Activated T-cell treated with anti-CD3 and anti-CD28 coated beads for 48 hours (primary cell): ENCODE results near the gene PCNX4.

Source experiments
- DNase-seq: peaks from one replicate; pipeline ENCODE4 v3.0.0-alpha.2; 2020; ENCODE audit warnings: low read depth

The PCNX4 gene

DNA sequence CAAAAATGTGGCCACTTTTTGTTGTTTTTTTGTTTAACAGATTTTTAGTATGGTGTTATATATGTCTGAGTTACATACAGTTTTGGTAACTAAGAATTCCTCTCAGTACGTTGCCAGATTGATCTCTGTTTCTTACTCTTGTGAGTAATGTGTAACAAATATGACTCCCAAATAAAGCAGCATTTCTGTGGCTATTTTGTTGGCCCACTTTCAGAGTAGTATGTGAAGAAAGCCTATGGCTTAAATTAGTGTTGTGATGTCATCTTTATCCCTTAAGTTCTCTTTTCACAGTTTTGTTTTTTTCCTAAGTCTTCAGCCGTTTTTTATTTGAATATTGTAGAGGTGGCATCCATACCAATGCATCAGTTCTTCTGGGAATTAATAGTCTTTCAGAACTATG lies 10.7 kb downstream of the PCNX4 start:
- no peak for DNase-seq

DNA sequence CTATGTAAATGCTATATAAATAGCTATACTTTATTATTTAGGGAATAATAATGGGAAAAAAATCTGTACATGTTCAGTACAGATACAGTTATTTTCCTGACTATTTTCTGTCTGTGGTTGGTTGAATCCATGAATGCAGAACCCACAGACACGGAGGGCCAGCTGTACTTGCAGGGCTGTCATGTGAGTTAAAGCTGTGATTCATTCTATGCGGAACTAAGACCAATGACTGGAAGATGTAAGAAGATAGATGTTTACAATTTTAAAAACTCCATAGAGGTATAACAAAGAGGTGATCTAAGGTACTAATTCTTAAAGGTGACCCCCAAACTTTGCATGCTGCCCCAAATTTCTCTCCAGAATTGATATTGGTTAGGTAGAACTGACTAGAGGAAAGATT lies 14.6 kb downstream of the PCNX4 start:
- DNase-seq: no peak

DNA sequence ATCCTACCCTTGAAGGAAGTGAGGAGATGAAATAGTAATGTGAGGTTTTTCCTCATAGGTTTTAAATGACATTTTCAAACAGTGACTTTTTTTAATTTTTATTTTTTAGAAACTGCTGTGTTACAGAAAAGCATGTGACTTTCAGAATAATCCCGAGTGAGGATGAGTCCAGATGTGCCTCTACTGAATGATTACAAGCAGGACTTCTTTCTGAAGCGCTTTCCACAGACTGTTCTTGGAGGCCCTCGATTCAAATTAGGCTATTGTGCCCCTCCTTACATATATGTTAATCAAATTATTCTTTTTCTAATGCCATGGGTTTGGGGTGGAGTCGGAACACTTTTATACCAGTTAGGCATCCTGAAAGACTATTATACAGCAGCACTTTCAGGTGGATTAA lies 15.8 kb downstream of the PCNX4 start:
- no peak for DNase-seq

DNA sequence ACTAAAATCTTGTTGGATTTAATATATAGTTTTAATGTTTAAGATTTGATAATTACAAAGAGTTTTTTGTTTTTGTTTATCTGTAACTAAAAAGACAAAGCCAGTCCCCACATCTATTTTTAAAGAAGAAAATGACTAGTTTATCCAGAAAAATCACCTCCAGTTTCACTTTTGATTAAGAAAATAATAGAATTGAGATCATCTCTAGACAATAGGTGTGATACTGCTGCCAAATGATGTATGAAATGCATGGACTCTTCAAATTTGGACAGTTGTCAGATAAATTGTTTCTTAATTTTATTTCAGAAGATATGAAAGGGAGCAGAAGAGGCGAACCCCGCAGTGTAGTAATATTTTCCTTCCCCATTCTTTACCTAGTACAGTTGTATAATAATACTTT lies 20.0 kb downstream of the PCNX4 start:
- no peak for DNase-seq

DNA sequence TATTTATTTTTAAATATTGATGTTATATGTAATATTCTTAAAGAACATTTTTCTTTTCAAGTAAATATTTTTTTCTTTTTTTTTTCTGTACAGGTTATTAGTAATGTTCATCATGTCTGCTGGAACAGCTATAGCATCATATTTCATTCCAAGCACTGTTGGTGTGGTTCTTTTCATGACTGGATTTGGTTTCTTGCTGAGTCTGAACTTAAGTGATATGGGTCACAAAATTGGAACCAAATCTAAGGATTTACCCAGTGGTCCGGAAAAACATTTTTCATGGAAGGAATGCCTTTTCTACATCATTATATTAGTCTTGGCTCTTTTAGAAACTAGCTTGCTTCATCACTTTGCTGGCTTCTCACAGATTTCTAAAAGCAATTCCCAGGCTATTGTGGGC lies 23.2 kb downstream of the PCNX4 start:
- DNase-seq: no peak

DNA sequence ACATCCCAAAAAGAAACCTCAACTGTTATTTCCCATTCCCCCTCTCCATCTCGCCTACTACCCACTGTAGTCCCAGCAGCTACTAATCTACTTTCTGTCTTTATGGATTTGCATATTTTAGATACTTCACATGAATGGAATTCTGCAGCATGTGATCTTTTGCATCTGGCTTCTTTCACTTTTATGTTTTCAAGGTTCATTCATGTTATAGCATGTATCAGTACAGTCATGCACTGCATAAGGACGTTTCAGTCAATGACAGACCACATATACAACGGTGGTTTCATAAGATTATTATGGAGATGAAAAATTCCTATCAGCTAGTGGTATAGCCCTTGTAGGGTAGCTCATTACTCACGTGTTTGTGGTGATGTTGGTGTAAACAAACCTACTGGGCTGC lies 24.5 kb downstream of the PCNX4 start:
- no peak for DNase-seq

DNA sequence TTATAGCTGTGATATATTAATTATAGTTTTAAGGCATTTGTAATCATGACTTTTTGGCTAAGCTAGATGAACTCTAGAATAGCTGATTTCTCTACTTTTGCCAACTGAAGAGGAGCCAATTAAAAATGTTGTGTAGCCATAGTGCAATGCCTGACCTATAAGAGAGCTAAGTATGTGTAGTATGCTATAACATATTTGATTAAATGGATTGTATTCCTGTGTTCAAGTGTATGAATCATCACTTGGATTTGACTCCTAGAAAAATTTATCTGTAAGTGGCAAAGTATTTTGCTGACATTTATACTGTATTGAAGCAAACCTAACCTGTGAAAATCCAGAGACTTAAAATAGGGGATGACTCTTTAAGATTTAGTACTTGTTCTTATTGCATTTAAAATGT lies 34.2 kb downstream of the PCNX4 start:
- DNase-seq: no peak

DNA sequence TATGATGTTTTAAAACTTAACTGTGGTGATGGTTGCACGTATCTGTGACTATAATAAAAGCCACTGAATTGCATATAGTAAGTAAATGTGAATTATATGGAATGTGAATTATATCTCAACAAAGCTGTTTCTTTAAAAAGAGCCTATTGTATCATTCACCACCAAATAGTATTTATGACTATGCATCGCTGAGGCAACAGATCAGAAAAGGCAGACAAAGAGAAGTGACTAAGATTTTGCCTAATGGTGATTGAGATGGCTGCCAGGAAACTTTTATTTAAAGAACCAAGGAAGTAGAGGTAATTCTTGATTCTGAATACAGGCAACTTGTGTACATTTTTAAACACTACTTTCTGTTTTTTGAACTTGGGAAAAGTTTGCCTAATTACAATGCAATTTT lies 41.8 kb downstream of the PCNX4 start:
- DNase-seq: no peak

DNA sequence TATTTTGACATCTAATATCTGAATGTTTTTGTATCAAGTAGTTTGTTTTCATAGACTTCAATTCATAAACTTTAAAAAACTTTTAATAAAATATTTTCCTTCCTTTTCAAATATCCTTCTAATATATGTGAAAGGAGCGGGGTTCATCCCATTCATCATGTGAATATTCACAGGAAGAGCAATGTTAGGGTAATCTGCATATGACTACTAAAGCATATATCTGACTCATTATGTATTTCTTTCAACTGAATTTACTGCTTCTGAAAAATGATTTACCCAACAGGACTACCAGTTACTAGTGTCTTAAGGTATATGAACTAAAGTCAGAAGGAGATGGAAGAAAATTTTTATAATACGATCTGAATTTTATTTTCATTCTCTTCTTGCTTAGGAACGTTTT lies 43.0 kb downstream of the PCNX4 start:
- DNase-seq: no peak

DNA sequence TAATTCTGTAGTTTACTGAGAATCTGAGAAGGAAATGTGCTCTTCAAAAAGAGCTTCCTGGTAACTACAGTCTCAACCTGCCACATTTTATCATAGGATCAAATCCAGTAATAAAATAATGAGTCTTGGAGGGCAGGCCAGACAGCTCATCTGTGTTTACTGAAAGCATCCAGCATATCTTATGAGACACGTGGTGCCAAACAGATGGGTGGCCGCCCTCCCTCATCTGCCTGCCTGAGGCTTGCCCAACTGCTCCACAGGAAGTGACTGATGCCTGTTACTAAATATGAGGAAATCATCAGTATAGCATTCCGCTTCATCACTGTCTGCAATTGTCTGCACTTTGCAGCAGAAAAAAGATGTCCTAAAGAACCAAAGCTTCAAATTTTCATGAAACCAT lies 60.0 kb downstream of the PCNX4 start:
- peak; percentile 47 for DNase-seq

DNA sequence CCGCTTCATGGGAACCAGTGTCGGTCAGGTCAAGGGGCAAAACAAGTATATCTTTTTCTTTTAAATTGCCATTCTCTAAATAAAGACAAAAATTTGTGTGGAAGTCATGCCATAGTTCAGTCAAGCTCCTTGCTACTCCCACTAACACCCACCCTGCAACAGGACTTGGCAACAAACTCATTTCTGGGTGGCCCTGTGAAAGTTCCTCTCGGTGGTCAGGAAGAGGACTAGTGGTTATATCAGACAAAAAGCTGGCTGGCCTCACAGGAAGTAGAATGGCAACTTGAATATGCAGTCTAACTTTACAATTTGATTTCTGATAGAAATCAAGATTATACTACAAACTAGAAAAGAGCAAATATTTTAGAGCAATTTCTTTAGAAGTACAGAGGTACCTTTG lies 62.3 kb downstream of the PCNX4 start:
- DNase-seq: no peak

DNA sequence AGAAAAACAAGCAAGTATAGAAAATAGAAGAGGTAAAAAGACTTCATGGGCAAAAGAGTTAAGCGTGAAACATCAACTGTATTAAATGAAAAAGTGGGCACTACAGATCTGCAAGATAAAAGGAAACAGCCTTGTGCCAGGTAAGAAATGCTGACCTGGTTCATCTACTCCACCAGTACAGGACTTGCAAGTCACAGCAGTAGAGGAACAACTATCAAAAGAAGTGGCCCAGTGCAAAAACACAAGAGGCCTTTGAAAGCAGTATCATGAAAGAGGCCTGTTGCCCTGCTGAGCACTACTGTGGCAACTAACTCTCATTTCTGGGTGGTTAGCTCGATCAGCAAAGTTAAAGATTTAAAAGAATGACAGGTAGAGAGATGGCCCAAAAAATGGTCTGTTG lies 62.9 kb downstream of the PCNX4 start:
- DNase-seq: no peak

DNA sequence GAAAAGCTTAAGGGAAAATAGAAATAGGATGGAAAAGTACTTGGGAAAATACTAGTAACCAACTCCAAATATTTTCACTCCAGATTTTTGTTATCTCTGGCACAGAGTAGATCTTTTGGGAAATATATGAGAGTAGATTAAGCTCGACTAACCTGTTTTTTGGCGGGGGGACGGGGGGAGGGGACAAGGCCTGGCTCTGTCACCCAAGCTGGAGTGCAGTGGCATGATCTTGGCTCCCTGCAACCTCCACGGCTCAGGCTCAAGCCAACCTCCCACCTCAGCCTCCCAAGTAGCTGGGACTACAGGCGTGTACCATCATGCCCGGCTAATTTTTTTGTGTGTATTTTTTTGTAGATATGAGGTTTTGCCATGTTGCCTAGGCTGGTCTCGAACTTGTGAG lies 68.7 kb downstream of the PCNX4 start:
- no peak for DNase-seq

DNA sequence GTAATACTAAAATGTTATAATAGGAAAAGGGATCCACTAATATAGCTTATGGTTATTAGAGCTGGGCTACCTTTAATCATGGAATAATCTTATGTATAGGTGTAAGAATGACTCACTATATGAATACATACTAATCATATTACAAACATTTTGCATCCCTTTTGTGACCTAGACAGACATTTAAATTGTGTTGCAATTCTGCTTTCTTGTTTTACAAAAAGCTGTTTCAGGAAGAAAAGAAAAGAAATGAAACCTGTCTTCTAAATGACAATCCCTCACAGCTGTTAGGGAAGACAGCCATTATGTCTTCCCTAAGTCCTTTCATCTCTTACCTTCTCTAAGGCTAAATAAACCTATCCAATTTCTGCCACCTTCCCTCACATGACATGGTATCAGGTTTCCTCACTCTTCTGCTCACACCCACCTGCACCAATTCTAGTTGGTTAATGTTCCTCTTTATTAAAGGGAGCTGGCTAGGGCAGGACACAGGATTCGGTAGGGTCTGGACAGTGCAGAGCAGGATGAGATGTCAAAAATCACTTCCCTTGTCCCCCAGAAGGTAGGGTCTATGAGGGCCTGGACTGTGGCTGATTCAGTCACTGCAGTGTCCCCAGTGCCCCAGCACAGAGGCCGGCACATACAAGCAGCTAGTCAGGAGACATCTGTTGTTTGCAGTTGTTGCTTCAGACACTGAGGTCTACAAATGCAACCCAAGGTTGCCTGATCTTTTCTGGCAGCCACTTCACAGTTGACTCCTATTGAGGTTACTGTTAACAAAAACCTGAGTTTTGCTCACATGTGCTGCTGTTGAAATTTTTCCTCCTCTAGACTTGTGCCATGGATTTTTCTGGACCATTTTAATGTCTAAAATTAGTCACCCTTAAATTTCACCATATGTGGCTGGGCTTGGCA lies 69.7 kb downstream of the PCNX4 start:
- no peak for DNase-seq

DNA sequence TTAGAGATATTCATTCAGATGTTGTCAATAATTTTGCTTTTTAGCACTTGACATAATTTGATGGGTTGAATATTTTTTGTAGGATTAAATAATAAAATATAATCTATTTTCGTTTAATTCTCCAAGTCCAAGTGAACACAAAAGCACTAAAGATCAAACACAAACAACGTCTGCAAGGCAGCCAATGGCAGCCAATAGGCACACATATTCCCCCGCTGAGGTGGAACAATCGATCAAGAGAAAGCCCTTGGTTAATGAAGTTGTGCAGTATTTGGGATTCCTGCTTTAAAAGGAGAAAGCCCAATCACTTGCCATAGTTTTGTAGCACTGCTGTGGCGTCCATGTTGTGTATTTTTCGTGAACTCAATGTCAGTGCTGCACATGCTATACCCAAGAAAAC lies 72.0 kb downstream of the PCNX4 start:
- DNase-seq: no peak

DNA sequence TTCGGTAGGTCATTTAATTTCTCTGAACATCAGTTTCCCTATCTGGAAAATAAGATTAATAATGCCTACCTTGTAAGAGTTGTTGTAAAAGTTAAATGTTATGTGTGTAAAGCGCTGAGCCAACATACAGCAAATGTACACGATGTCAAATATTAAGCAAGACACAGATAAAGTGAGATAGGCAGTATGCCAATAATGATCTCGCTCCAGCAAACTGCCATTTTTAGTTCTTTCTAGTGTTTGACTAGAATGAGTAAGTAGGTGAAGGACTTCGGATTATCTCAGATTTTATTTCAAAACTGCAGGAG lies 72.6 kb downstream of the PCNX4 start:
- DNase-seq: no peak

DNA sequence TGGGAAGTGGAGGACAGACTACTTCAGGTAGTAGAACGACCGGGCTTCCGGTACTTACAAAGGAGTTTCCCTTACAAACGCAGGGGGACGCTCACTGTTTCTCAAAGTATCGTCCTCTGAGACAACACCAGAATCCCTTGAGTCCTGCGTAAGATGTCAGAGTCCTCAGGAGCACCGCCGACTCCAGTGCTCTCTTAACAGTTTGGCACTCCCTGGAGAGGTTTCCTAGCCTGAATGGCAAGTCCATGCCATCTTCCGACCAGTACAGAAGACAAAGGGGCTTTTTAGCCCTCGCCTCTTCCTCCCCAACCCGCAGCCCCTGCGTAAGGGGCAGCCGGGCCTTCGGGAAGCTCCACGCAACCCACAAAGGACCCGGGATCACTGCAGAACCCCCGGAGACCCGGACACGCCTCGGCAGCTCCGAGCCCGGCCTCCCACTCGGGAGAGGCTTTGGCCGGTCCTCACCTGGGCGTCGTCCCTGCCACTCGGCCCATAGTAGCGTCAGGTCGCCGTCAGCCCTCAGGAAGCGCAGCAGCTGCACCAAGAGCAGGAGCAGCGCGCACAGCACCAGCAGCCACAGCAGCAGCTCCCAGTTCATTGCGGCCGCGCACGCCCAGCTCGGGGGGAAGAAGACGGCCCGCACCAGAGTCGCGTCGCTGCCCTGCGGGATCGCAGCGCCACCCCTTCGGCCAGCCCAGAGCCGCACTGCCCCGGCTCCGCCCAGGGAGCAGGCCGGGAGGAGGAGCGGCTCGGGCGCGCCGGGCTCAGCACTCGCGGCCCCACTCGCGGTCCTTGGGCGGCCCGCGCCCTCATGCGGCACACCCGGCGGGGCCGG lies 73.2 kb downstream of the PCNX4 start, which contains the start of gene DHRS7:
Gene DHRS7 (minus strand): TSS at position 687 of the 835 bp plus-strand sequence. CDS start 89 bp downstream, at position 598.
- peak; percentile 72 for DNase-seq

DNA sequence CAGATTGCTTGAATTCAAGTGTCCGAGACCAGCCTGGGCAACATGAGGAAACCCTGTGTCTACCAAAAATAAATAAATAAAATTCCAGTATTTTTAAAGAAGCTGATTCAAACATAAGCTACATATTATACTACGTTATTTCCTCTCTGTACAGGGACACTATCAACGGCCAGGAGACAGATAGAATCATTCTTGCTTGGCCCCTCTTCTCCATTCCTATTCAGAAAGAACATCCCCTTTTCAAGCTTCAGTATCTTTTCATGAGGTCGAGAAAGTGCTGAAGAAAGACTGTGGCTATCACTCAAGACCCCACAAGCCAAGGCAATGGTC lies 73.8 kb downstream of the PCNX4 start:
- DNase-seq: no peak

DNA sequence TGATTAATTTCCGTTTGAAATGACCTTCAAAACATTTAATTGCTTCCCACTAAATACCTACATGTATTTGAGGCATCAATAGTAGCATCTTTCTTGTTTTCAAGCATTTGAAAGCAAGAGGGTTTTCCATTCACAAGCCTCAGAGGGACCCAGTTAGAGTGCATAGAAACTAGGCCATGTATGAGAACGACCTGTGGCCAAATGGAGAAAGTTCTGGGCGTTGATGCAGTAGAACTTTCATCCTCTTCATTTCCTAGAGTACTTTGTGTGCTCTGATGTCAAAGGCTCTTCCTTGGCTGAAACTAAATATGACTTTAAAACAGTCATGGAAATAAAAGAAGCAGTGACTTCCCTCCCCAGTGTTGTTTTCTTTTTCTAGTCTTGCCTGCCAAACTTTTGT lies 74.4 kb downstream of the PCNX4 start:
- DNase-seq: no peak

DNA sequence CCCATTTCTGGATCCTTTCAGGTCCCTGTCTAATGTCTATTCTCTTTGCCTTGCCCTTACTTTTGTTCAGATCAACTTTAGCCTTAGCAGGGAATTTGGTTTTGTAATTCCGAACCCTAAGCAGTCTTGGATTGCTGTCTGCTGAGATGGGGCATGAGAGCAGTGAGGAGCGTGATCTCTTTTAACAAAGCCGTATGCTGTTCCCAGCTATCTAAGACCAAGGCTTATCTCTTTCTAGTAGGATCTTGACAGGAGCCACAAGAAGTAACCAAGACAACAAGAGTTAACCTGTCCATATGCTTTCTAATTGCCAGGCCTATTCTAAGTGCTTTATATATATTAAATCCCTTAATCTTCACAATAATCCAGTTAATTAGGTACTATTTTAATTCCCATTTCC lies 78.0 kb downstream of the PCNX4 start:
- no peak for DNase-seq

DNA sequence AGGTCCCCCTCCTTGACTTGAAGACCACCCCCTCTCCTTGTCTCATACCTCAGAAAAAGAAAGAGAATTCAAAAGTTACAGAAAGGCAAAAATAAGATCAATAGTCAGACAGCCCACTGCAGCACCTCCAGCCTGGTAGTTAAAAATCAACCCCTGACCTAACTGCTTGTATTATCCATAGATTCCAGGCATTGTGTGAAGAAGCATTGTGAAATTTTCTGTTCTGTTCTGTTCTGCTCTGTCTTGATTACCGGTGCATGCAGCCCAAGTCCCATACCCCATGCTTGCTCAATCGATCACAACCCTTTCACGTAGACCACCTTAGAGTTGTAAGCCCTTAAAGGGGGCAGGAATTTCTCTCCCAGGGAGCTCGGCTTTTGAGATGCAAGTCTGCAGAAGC lies 79.2 kb downstream of the PCNX4 start:
- no peak for DNase-seq

DNA sequence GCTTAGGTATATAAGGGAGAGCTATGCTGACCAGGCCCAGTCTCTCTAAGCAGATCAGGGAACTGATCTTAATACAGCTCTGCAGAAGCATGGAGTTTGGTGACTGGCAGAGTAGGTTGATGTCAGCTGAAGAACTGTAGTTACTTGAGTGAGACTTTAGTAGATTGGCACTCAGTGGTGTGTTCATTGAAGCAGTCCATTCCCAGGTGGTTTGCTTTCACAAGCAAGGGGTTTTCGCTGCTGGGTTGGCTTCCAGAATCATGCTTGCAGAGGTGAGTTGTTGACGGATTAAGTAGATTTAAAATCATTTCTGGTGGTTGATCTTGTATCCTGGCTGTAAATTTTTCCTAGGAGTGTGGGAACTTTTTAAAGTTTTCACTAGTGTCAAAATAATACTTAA lies 80.0 kb downstream of the PCNX4 start:
- DNase-seq: no peak
